ENCODE measurements around the gene SPRY4. TPM values are rescaled to one million over a fixed set of nuclear protein-coding genes. Genes with fewer than 3 reads are reported as not detected.

Gene SPRY4
- total RNA-seq, 2 donors from 2014 or later: 70.2 to 164 TPM

GRCh38 chr5:142313275-142313674 is 11.5 kb downstream of the SPRY4 start:
- DNase-seq: no peak
- no peak overlapping the region for H3K9ac ChIP-seq (ENCODE audit: extremely low read depth, low read length, poor library complexity, severe bottlenecking)
- H3K36me3 Mint-ChIP-seq (ENCODE audit: low read depth): peaks cover 94% of the 10 kb centered on the region
- H3K27me3 ChIP-seq (ENCODE audit: control insufficient read depth, insufficient read depth, low read length, poor library complexity, severe bottlenecking): no peaks in the 10 kb centered on the region
- no peaks in the 10 kb centered on the region for H3K27me3 Mint-ChIP-seq (ENCODE audit: insufficient read depth)
- H3K4me1 Mint-ChIP-seq: peaks cover 69% of the 10 kb centered on the region
- peaks cover 87% of the 10 kb centered on the region for H3K36me3 ChIP-seq (ENCODE audit: control insufficient read depth, insufficient read depth, low read length)
- H3K27ac Mint-ChIP-seq: no peak overlapping the region
- no peaks in the 10 kb centered on the region for H3K9me3 ChIP-seq (ENCODE audit: control insufficient read depth, low read length)
- 92 to 97% methylated on average over 5 to 10 of the region's 10 CpGs for WGBS, 2 experiments (ENCODE audit: insufficient coverage in 1 of 2, insufficient read length in 1 of 2)
- H3K9me3 Mint-ChIP-seq: no peaks in the 10 kb centered on the region
- H3K4me1 ChIP-seq (ENCODE audit: control insufficient read depth, insufficient read depth, low read length): peaks cover 5% of the 10 kb centered on the region
- TF ChIP-seq CTCF (conservative IDR thresholded peaks at IDR 0.05): no peak
- no peak overlapping the region for H3K4me3 ChIP-seq (ENCODE audit: low read length)
- no peak overlapping the region for H3K27ac ChIP-seq (ENCODE audit: low read depth, low read length)
- H3K4me3 Mint-ChIP-seq: no peak overlapping the region

GRCh38 chr5:142312399-142312798 is 12.4 kb downstream of the SPRY4 start:
- H3K9me3 Mint-ChIP-seq: no peaks in the 10 kb centered on the region
- no peak for DNase-seq
- Histone ChIP-seq H3K27me3 (ENCODE audit: control insufficient read depth, insufficient read depth, low read length, poor library complexity, severe bottlenecking) (no peaks in the 10 kb centered on the region), H3K9me3 (ENCODE audit: control insufficient read depth, low read length) (no peaks in the 10 kb centered on the region), H3K9ac (ENCODE audit: extremely low read depth, low read length, poor library complexity, severe bottlenecking) (no peak overlapping the region), H3K27ac (ENCODE audit: low read depth, low read length) (no peak overlapping the region), H3K36me3 (ENCODE audit: control insufficient read depth, insufficient read depth, low read length) (peaks cover 85% of the 10 kb centered on the region), H3K4me3 (ENCODE audit: low read length) (no peak overlapping the region), H3K4me1 (ENCODE audit: control insufficient read depth, insufficient read depth, low read length) (peaks cover 5% of the 10 kb centered on the region)
- H3K4me3 Mint-ChIP-seq: no peak overlapping the region
- 95 to 100% methylated on average over 4 to 5 of the region's 5 CpGs for WGBS, 2 experiments (ENCODE audit: insufficient coverage in 1 of 2, insufficient read length in 1 of 2)
- H3K27me3 Mint-ChIP-seq (ENCODE audit: insufficient read depth): no peaks in the 10 kb centered on the region
- no peak for TF ChIP-seq CTCF (conservative IDR thresholded peaks at IDR 0.05)
- peaks cover 69% of the 10 kb centered on the region for H3K4me1 Mint-ChIP-seq
- H3K27ac Mint-ChIP-seq: no peak overlapping the region
- peaks cover 89% of the 10 kb centered on the region for H3K36me3 Mint-ChIP-seq (ENCODE audit: low read depth)

DNA sequence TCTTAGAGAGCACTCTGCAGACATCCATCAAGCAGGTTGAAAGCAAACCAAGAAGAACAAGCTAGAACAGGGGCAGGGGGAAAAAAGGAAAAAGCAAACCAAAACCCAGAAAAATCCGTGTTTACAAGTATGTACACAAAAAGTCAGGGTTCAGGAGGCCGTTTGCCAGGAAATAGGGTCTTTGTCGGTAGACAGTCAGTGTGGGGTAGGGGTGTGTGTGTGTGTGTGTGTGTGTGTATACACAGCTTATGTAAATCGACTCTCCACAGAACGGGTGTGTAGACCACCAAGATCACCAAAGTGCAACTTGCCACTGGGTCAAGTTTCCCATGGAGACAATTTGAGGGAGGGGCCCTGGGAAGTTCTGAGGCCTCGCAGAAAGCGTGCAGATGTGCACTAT is 13.1 kb downstream of the SPRY4 start:
- no peaks in the 10 kb centered on the region for H3K27me3 ChIP-seq (ENCODE audit: control insufficient read depth, insufficient read depth, low read length, poor library complexity, severe bottlenecking)
- TF ChIP-seq CTCF (conservative IDR thresholded peaks at IDR 0.05): no peak
- H3K27ac ChIP-seq (ENCODE audit: low read depth, low read length): no peak overlapping the region
- no peak overlapping the region for H3K9ac ChIP-seq (ENCODE audit: extremely low read depth, low read length, poor library complexity, severe bottlenecking)
- no peak for DNase-seq
- peaks cover 78% of the 10 kb centered on the region for H3K36me3 ChIP-seq (ENCODE audit: control insufficient read depth, insufficient read depth, low read length)
- peaks cover 5% of the 10 kb centered on the region for H3K4me1 ChIP-seq (ENCODE audit: control insufficient read depth, insufficient read depth, low read length)
- Mint-ChIP-seq H3K4me3 (no peak overlapping the region), H3K9me3 (no peaks in the 10 kb centered on the region), H3K36me3 (ENCODE audit: low read depth) (peaks cover 89% of the 10 kb centered on the region), H3K27ac (peak overlapping the region; percentile 10), H3K27me3 (ENCODE audit: insufficient read depth) (no peaks in the 10 kb centered on the region), H3K4me1 (peaks cover 69% of the 10 kb centered on the region)
- no peaks in the 10 kb centered on the region for H3K9me3 ChIP-seq (ENCODE audit: control insufficient read depth, low read length)
- H3K4me3 ChIP-seq (ENCODE audit: low read length): no peak overlapping the region
- 95% methylated on average over 7 of the region's 7 CpGs; no CpG with 5 or more reads in 1 of the 2 experiments for WGBS, 2 experiments (ENCODE audit: insufficient coverage in 1 of 2, insufficient read length in 1 of 2)
